BLaER1 (cell line): ENCODE results near the gene SASH1.

Experiments
- H3K27ac ChIP-seq: shearing (Covaris generic); formaldehyde crosslinking; 2 replicates; pipeline ENCODE4 v1.8.1; 2022
- H3K27me3 ChIP-seq: shearing (Covaris generic); formaldehyde crosslinking; 2 replicates; pipeline ENCODE4 v1.8.1; 2022
- H3K36me3 ChIP-seq: shearing (Covaris generic); formaldehyde crosslinking; 2 replicates; pipeline ENCODE4 v1.8.1; 2022
- H3K4me1 ChIP-seq: shearing (Covaris generic); formaldehyde crosslinking; 2 replicates; pipeline ENCODE4 v1.8.1; 2022
- H3K4me2 ChIP-seq: shearing (Covaris generic); formaldehyde crosslinking; 2 replicates; pipeline ENCODE4 v1.8.1; 2022
- H3K4me3 ChIP-seq: shearing (Covaris generic); formaldehyde crosslinking; 2 replicates; pipeline ENCODE4 v1.8.1; 2022
- H3K9ac ChIP-seq: shearing (Covaris generic); formaldehyde crosslinking; 2 replicates; pipeline ENCODE4 v1.8.1; 2022
- H3K9me3 ChIP-seq: shearing (Covaris generic); formaldehyde crosslinking; 2 replicates; pipeline ENCODE4 v1.8.1; 2022
- H4K20me1 ChIP-seq: shearing (Covaris generic); formaldehyde crosslinking; 2 replicates; pipeline ENCODE4 v1.8.1; 2022
- Cebpa-rat ChIP-seq: shearing (Covaris generic); IDR thresholded peaks from 2 replicates; pipeline ENCODE4 v1.8.1; 2022

Gene SASH1

GRCh38 chr6:148398244-148398643 is 55.6 kb downstream of the SASH1 start:
- no peaks in the 10 kb centered on the region for H3K27me3 ChIP-seq
- H3K27ac ChIP-seq, result no peak overlapping the region
- no peak overlapping the region for H3K9ac ChIP-seq
- no peak overlapping the region for H3K4me3 ChIP-seq
- no peaks in the 10 kb centered on the region for H4K20me1 ChIP-seq
- H3K4me1 ChIP-seq, result no peaks in the 10 kb centered on the region
- H3K9me3 ChIP-seq, result no peaks in the 10 kb centered on the region
- H3K36me3 ChIP-seq, result no peaks in the 10 kb centered on the region
- H3K4me2 ChIP-seq, result no peak overlapping the region
- no peak for TF ChIP-seq Cebpa-rat

GRCh38 chr6:148398678-148399077 is 56.0 kb downstream of the SASH1 start:
- Histone ChIP-seq H3K9ac (no peak overlapping the region), H3K4me2 (no peak overlapping the region), H3K4me1 (no peaks in the 10 kb centered on the region), H3K36me3 (no peaks in the 10 kb centered on the region), H3K27me3 (no peaks in the 10 kb centered on the region), H3K4me3 (no peak overlapping the region), H4K20me1 (no peaks in the 10 kb centered on the region), H3K9me3 (no peaks in the 10 kb centered on the region), H3K27ac (no peak overlapping the region)
- no peak for TF ChIP-seq Cebpa-rat

- H3K27ac ChIP-seq, result no peak overlapping the region
- H4K20me1 ChIP-seq, result no peaks in the 10 kb centered on the region
- no peak overlapping the region for H3K4me3 ChIP-seq
- H3K27me3 ChIP-seq, result no peaks in the 10 kb centered on the region
- no peak for TF ChIP-seq Cebpa-rat
- H3K9ac ChIP-seq, result no peak overlapping the region
- no peaks in the 10 kb centered on the region for H3K36me3 ChIP-seq
- H3K9me3 ChIP-seq, result no peaks in the 10 kb centered on the region
- no peak overlapping the region for H3K4me2 ChIP-seq
- no peaks in the 10 kb centered on the region for H3K4me1 ChIP-seq
Measured at GRCh38 chr6:148401571-148401970, 58.9 kb downstream of the SASH1 start.

- Histone ChIP-seq H3K36me3 (no peaks in the 10 kb centered on the region), H3K4me1 (no peaks in the 10 kb centered on the region), H3K9me3 (no peaks in the 10 kb centered on the region), H3K4me2 (no peak overlapping the region), H3K4me3 (no peak overlapping the region), H3K27me3 (no peaks in the 10 kb centered on the region), H3K27ac (no peak overlapping the region), H3K9ac (no peak overlapping the region), H4K20me1 (no peaks in the 10 kb centered on the region)
- no peak for TF ChIP-seq Cebpa-rat
Measured at GRCh38 chr6:148404456-148405054, 61.9 kb downstream of the SASH1 start.

- no peaks in the 10 kb centered on the region for H3K27me3 ChIP-seq
- no peaks in the 10 kb centered on the region for H3K9me3 ChIP-seq
- H3K27ac ChIP-seq, result no peak overlapping the region
- H3K4me1 ChIP-seq, result no peaks in the 10 kb centered on the region
- H3K4me3 ChIP-seq, result no peak overlapping the region
- H3K9ac ChIP-seq, result no peak overlapping the region
- no peaks in the 10 kb centered on the region for H3K36me3 ChIP-seq
- H4K20me1 ChIP-seq, result no peaks in the 10 kb centered on the region
- no peak overlapping the region for H3K4me2 ChIP-seq
- no peak for TF ChIP-seq Cebpa-rat
Measured at GRCh38 chr6:148405894-148406293, 63.3 kb downstream of the SASH1 start.

- Histone ChIP-seq H3K4me2 (no peak overlapping the region), H3K27ac (no peak overlapping the region), H3K9ac (no peak overlapping the region), H3K4me3 (no peak overlapping the region), H4K20me1 (no peaks in the 10 kb centered on the region), H3K4me1 (no peaks in the 10 kb centered on the region), H3K9me3 (no peaks in the 10 kb centered on the region), H3K27me3 (no peaks in the 10 kb centered on the region), H3K36me3 (no peaks in the 10 kb centered on the region)
- no peak for TF ChIP-seq Cebpa-rat
Measured at GRCh38 chr6:148406579-148407371, 64.1 kb downstream of the SASH1 start.

GRCh38 chr6:148407372-148407771 is 64.7 kb downstream of the SASH1 start:
- Histone ChIP-seq H4K20me1 (no peaks in the 10 kb centered on the region), H3K27ac (no peak overlapping the region), H3K36me3 (no peaks in the 10 kb centered on the region), H3K9ac (no peak overlapping the region), H3K4me3 (no peak overlapping the region), H3K9me3 (no peaks in the 10 kb centered on the region), H3K4me2 (no peak overlapping the region), H3K27me3 (no peaks in the 10 kb centered on the region), H3K4me1 (no peaks in the 10 kb centered on the region)
- TF ChIP-seq Cebpa-rat, result no peak

- no peak for TF ChIP-seq Cebpa-rat
- no peak overlapping the region for H3K9ac ChIP-seq
- no peaks in the 10 kb centered on the region for H3K27me3 ChIP-seq
- H3K27ac ChIP-seq, result no peak overlapping the region
- no peaks in the 10 kb centered on the region for H4K20me1 ChIP-seq
- H3K36me3 ChIP-seq, result no peaks in the 10 kb centered on the region
- H3K9me3 ChIP-seq, result no peaks in the 10 kb centered on the region
- no peak overlapping the region for H3K4me2 ChIP-seq
- H3K4me3 ChIP-seq, result no peak overlapping the region
- H3K4me1 ChIP-seq, result no peaks in the 10 kb centered on the region
Measured at GRCh38 chr6:148413321-148414091, 70.9 kb downstream of the SASH1 start.

- Histone ChIP-seq H3K4me3 (no peak overlapping the region), H3K27me3 (no peaks in the 10 kb centered on the region), H3K27ac (no peak overlapping the region), H3K4me2 (no peak overlapping the region), H3K9ac (no peak overlapping the region), H3K4me1 (no peaks in the 10 kb centered on the region), H3K36me3 (no peaks in the 10 kb centered on the region), H3K9me3 (no peaks in the 10 kb centered on the region), H4K20me1 (no peaks in the 10 kb centered on the region)
- no peak for TF ChIP-seq Cebpa-rat
Measured at GRCh38 chr6:148414092-148414489, 71.5 kb downstream of the SASH1 start.

GRCh38 chr6:148414836-148415235 is 72.2 kb downstream of the SASH1 start:
- no peak overlapping the region for H3K4me2 ChIP-seq
- H3K9ac ChIP-seq, result no peak overlapping the region
- no peaks in the 10 kb centered on the region for H3K27me3 ChIP-seq
- no peak overlapping the region for H3K4me3 ChIP-seq
- H3K9me3 ChIP-seq, result no peaks in the 10 kb centered on the region
- no peaks in the 10 kb centered on the region for H4K20me1 ChIP-seq
- H3K4me1 ChIP-seq, result no peaks in the 10 kb centered on the region
- no peaks in the 10 kb centered on the region for H3K36me3 ChIP-seq
- no peak for TF ChIP-seq Cebpa-rat
- H3K27ac ChIP-seq, result no peak overlapping the region
